ENCODE results near the gene CPNE5.

The CPNE5 gene

GRCh38 chr6:36838896-36839748 is at the start of gene CPNE5:
TSS of gene CPNE5 (minus strand) at chr6:36839444. CDS start at chr6:36839377, 67 bp downstream.
- FAIRE-seq, result no peak

GRCh38 chr6:36888115-36888643 is 48.9 kb upstream of the CPNE5 start:
- FAIRE-seq, result no peak

- no peak for FAIRE-seq
Measured at GRCh38 chr6:36886950-36887618, 47.8 kb upstream of the CPNE5 start.

GRCh38 chr6:36885461-36886401 is 46.5 kb upstream of the CPNE5 start, which contains the start of gene C6orf89:
TSS of gene C6orf89 (plus strand) at chr6:36885952. CDS start at chr6:36899445, 13,493 bp downstream.
- FAIRE-seq, result peak; percentile 96

GRCh38 chr6:36884610-36885009 is 45.4 kb upstream of the CPNE5 start:
- FAIRE-seq, result no peak

GRCh38 chr6:36875250-36875633 is 36.0 kb upstream of the CPNE5 start:
- FAIRE-seq, result no peak

- peak; percentile 97 for FAIRE-seq
Measured at GRCh38 chr6:36874443-36875249, 35.4 kb upstream of the CPNE5 start, which contains the start of gene PPIL1. TSS of gene PPIL1 (minus strand) at chr6:36874803. CDS start at chr6:36874772, 31 bp downstream.

GRCh38 chr6:36873612-36874442 is 34.6 kb upstream of the CPNE5 start:
- FAIRE-seq, result peak; percentile 15

- FAIRE-seq, result no peak
Measured at GRCh38 chr6:36873115-36873514, 33.9 kb upstream of the CPNE5 start.

- no peak for FAIRE-seq
Measured at GRCh38 chr6:36871686-36872085, 32.4 kb upstream of the CPNE5 start.

- no peak for FAIRE-seq
Measured at GRCh38 chr6:36867471-36868224, 28.4 kb upstream of the CPNE5 start.

- FAIRE-seq, result no peak
Measured at GRCh38 chr6:36865835-36866234, 26.6 kb upstream of the CPNE5 start.

- no peak for FAIRE-seq
Measured at GRCh38 chr6:36863670-36864540, 24.7 kb upstream of the CPNE5 start.

- no peak for FAIRE-seq
Measured at GRCh38 chr6:36862848-36863382, 23.7 kb upstream of the CPNE5 start.

- FAIRE-seq, result no peak
Measured at GRCh38 chr6:36862164-36862847, 23.1 kb upstream of the CPNE5 start.

- no peak for FAIRE-seq
Measured at GRCh38 chr6:36860126-36860525, 20.9 kb upstream of the CPNE5 start.

- peak; percentile 96 for FAIRE-seq
Measured at GRCh38 chr6:36858407-36858981, 19.2 kb upstream of the CPNE5 start.

- no peak for FAIRE-seq
Measured at GRCh38 chr6:36857325-36857724, 18.1 kb upstream of the CPNE5 start.
